GM12878 (cell line): ENCODE measurements around the gene PEX16.

Source experiments
- EZH2 ChIP-seq: IDR thresholded peaks from 2 replicates; pipeline ENCODE4 v1.6.1; 2012; ENCODE audit warnings: low read depth, mild to moderate bottlenecking, control low read depth, inconsistent platforms, low read length, borderline replicate concordance; ENCODE audit not compliant: control insufficient read depth
- HDAC6 ChIP-seq: fragments of 200-600 bp; sonication (generic); IDR thresholded peaks from one replicate; pipeline ENCODE4 v1.8.0; 2017; ENCODE audit warnings: antibody characterized with exemption; ENCODE audit not compliant: unreplicated experiment
- JUNB ChIP-seq: IDR thresholded peaks from 2 replicates; pipeline ENCODE4 v1.6.1; 2016; ENCODE audit warnings: antibody characterized with exemption, mild to moderate bottlenecking
- POLR2A ChIP-seq: IDR thresholded peaks from 2 replicates; pipeline ENCODE4 v1.6.1; 2011; ENCODE audit warnings: low read depth, mild to moderate bottlenecking, low read length
- SP1 ChIP-seq: IDR thresholded peaks from one replicate; pipeline ENCODE4 v1.6.1; 2011; ENCODE audit warnings: low read depth, low read length
- SREBF1 ChIP-seq: IDR thresholded peaks from 2 replicates; pipeline ENCODE4 v1.6.1; 2012; ENCODE audit warnings: mild to moderate bottlenecking, low read length
- TARDBP ChIP-seq: IDR thresholded peaks from 2 replicates; pipeline ENCODE4 v1.6.1; 2016; ENCODE audit warnings: borderline replicate concordance
- TF ChIP-seq, protein P1 (sequence below), 3 experiments: IDR thresholded peaks in 2 of 3; conservative IDR thresholded peaks in 1 of 3; 2 replicates each; pipeline ENCODE4 v1.5.1; 2011; ENCODE audit warnings: low read depth in 3 of 3, low read length in 3 of 3, mild to moderate bottlenecking in 3 of 3, control low read depth in 2 of 3, moderate library complexity in 2 of 3, inconsistent platforms in 1 of 3, mixed read lengths in 1 of 3; ENCODE audit not compliant: control insufficient read depth in 2 of 3, insufficient read depth in 1 of 3; ENCODE audit errors: extremely low read depth in 1 of 3
- TF ChIP-seq, protein P2 (sequence below): fragments of 450-650 bp; IDR thresholded peaks from 2 replicates; pipeline ENCODE4 v1.6.1; 2016; ENCODE audit warnings: mild to moderate bottlenecking
- TF ChIP-seq, protein P3 (sequence below): IDR thresholded peaks from 2 replicates; pipeline ENCODE4 v1.6.1; 2012; ENCODE audit warnings: low read depth, low read length, improper control_type of control experiment

DNA sequence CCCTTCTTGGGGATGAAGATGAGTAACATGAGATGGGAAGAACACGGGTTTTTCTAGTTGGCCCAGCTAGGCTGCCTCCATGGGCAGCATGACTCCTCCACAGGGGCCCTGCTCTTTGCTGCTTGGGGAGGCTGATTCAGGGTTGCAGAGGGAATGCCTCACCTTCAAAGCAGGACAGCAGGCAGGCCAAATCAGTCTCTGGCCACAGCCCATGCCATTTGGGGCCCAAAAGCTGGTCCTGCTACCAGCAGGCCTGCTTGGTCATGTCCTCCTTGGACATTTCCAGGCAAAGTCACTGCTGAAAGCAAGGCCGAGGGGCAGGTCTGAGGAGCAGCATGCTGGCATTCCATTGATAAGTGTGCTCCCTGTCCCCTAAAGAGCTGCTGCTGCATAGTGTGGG lies 46.0 kb downstream of the PEX16 start:
- TF ChIP-seq TARDBP (no peak), POLR2A (no peak), EZH2 (no peak), SP1 (no peak), HDAC6 (no peak), SREBF1 (no peak), JUNB (no peak)
- TF ChIP-seq, protein P1, sequence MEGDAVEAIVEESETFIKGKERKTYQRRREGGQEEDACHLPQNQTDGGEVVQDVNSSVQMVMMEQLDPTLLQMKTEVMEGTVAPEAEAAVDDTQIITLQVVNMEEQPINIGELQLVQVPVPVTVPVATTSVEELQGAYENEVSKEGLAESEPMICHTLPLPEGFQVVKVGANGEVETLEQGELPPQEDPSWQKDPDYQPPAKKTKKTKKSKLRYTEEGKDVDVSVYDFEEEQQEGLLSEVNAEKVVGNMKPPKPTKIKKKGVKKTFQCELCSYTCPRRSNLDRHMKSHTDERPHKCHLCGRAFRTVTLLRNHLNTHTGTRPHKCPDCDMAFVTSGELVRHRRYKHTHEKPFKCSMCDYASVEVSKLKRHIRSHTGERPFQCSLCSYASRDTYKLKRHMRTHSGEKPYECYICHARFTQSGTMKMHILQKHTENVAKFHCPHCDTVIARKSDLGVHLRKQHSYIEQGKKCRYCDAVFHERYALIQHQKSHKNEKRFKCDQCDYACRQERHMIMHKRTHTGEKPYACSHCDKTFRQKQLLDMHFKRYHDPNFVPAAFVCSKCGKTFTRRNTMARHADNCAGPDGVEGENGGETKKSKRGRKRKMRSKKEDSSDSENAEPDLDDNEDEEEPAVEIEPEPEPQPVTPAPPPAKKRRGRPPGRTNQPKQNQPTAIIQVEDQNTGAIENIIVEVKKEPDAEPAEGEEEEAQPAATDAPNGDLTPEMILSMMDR (IDR thresholded peaks at IDR 0.05 in 2 of 3, conservative IDR thresholded peaks at IDR 0.05 in 1 of 3; ENCODE audit: control insufficient read depth in 2 of 3, extremely low read depth in 1 of 3, insufficient read depth in 1 of 3, low read depth in 3 of 3, low read length in 3 of 3) = no peak
- TF ChIP-seq, protein P2, sequence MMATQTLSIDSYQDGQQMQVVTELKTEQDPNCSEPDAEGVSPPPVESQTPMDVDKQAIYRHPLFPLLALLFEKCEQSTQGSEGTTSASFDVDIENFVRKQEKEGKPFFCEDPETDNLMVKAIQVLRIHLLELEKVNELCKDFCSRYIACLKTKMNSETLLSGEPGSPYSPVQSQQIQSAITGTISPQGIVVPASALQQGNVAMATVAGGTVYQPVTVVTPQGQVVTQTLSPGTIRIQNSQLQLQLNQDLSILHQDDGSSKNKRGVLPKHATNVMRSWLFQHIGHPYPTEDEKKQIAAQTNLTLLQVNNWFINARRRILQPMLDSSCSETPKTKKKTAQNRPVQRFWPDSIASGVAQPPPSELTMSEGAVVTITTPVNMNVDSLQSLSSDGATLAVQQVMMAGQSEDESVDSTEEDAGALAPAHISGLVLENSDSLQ = no peak
- TF ChIP-seq, protein P3, sequence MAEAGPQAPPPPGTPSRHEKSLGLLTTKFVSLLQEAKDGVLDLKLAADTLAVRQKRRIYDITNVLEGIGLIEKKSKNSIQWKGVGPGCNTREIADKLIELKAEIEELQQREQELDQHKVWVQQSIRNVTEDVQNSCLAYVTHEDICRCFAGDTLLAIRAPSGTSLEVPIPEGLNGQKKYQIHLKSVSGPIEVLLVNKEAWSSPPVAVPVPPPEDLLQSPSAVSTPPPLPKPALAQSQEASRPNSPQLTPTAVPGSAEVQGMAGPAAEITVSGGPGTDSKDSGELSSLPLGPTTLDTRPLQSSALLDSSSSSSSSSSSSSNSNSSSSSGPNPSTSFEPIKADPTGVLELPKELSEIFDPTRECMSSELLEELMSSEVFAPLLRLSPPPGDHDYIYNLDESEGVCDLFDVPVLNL = no peak
